ENCODE measurements around the gene CARD9.
A peak's percentile ranks its signal among the peaks of the same experiment; 100 is the strongest.

CARD9 gene

DNA sequence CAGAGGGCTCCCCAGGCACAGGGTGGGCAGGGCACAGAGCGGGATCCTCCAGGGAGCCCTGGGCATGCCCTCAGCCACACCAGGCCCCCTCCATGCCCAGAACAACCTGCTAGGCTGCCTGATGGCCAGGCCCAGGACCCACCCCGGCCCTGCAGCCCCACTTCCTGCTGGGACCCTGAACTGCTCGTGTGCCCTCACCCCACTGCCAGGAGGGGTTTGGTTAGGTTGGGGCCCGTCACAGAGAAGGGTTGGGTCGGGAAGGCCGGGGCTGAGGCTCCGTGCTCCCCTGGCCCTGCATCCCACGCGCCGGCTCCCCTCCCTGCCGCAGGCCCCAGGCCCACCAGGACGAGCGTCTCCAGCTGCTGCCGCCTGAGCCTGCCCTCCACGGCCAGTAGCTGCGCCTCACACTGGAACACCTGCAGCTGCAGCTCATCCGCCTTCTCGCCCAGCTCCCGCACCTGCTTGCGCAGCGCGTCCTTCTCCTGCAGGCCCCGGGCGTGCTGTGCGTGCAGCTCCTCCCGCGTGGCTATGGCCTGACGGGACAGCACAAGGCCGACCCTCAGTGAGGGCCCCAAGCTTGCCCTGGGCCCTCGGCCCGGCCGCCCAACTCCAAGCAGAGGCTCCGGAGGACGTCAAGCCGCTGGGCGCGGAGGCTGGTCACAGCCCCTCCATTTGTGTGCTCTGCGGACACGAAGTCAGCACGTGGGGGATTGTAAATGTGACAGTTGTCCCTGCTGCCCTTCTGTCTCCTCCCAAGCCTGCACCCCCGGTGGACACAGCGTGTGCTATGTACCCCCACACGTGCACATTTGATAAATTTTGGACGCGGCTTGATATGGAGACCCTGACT is 5.9 kb downstream of the CARD9 start:
- Mint-ChIP-seq H3K4me3 (no peak overlapping the region), H3K4me1 (no peaks in the 10 kb centered on the region), H3K27me3 (ENCODE audit: low read depth) (no peaks in the 10 kb centered on the region), H3K36me3 (ENCODE audit: low read depth) (no peaks in the 10 kb centered on the region), H3K9me3 (no peaks in the 10 kb centered on the region), H3K27ac (no peak overlapping the region)
- TF ChIP-seq, protein P1, sequence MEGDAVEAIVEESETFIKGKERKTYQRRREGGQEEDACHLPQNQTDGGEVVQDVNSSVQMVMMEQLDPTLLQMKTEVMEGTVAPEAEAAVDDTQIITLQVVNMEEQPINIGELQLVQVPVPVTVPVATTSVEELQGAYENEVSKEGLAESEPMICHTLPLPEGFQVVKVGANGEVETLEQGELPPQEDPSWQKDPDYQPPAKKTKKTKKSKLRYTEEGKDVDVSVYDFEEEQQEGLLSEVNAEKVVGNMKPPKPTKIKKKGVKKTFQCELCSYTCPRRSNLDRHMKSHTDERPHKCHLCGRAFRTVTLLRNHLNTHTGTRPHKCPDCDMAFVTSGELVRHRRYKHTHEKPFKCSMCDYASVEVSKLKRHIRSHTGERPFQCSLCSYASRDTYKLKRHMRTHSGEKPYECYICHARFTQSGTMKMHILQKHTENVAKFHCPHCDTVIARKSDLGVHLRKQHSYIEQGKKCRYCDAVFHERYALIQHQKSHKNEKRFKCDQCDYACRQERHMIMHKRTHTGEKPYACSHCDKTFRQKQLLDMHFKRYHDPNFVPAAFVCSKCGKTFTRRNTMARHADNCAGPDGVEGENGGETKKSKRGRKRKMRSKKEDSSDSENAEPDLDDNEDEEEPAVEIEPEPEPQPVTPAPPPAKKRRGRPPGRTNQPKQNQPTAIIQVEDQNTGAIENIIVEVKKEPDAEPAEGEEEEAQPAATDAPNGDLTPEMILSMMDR (IDR thresholded peaks at IDR 0.05; ENCODE audit: unreplicated experiment in 3 of 3), result no peak

DNA sequence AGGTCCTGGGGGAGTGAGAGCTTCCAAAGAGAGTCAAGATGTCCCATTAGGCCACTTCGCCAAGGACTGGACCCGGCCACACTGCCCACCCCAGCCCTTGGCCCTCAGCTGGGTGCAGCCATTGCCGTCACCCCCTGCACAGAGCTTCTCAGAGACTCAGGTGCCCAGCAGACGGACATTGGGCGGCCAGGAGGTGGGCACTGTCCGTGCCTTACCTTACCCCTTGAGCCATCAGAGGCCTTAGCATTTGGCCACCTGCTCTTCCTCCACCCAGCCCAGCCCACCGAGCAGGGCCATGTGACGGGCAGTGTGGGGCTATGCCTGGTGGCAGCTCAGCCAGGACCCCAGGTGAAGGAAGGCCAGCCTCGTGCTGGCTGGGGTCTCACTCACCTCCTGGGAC is 6.6 kb downstream of the CARD9 start:
- TF ChIP-seq, protein P1 (IDR thresholded peaks at IDR 0.05; ENCODE audit: unreplicated experiment in 3 of 3), result no peak
- Mint-ChIP-seq H3K4me3 (no peak overlapping the region), H3K9me3 (no peaks in the 10 kb centered on the region), H3K27me3 (ENCODE audit: low read depth) (no peaks in the 10 kb centered on the region), H3K4me1 (no peaks in the 10 kb centered on the region), H3K27ac (no peak overlapping the region), H3K36me3 (ENCODE audit: low read depth) (no peaks in the 10 kb centered on the region)

DNA sequence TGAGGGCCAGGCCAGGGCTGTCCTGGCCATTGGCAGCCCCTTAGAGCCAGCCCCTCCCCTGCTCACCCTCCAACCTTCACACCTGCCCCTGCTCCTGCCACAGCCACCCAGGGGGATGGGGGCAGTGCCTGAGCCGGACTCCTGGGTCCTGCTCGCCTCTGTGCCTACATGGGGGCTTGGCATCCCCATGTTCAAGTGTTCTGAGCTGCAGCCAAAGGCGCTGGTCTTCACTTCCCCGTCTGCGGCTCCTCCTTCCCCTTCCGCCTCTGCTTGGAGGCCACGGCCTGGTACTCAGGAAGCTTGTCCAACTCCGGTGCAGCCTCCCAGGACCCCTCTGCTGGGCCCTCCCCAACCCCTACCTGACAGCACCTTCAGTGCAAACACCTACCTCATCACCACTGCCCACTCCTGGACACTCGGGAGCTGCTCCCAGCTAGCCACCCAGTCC is 7.7 kb downstream of the CARD9 start:
- Mint-ChIP-seq H3K27ac (no peak overlapping the region), H3K4me1 (no peaks in the 10 kb centered on the region), H3K27me3 (ENCODE audit: low read depth) (no peaks in the 10 kb centered on the region), H3K36me3 (ENCODE audit: low read depth) (no peaks in the 10 kb centered on the region), H3K9me3 (no peaks in the 10 kb centered on the region), H3K4me3 (peak overlapping the region in 1 of 3 experiments; percentile 60)
- TF ChIP-seq, protein P1 (IDR thresholded peaks at IDR 0.05; ENCODE audit: unreplicated experiment in 3 of 3), result no peak

DNA sequence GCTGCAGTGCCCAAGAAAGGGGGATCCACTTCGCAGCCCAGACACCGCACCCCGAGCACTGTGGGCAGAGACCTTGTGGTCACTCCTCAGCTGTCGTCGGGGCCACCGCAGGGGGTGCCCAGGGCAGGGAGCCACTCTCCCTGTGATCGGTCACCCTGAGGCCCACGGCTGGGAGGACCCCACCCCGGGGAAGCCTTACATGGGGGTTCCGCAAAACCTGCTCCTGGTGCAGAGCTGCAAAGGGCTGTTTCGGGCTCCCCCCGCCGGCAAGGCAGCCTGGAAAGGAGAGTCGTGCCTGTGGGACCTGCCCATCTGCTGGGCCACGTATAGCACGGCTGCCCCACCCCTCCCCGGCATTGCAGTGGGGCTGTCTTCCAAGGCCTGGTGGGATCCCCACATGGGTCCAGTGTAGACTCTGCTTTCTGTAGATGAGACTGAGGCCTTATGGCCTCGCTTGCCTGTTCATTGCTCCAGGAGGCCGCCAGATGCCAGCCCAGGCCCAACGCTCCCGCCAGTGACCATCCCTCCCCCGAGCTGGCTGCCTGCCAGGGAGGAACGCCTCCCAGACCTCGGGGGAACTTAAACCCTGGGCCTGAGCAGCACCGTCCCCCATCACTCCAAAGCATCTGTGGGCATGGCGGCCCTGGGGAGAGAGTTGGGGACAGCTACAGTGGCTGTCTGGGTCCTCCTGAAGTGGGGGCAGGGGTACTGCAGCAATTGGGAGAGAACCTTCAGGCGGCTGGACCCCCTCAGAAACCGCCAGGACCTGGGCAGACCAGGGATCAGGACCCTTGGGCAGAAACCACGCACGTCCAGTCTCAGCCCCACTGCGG is 8.3 kb downstream of the CARD9 start:
- TF ChIP-seq, protein P1 (IDR thresholded peaks at IDR 0.05; ENCODE audit: unreplicated experiment in 3 of 3), result no peak
- H3K4me3 Mint-ChIP-seq, result peak overlapping the region; percentile 58 to 62 (median 59)
- H3K27me3 Mint-ChIP-seq (ENCODE audit: low read depth), result no peaks in the 10 kb centered on the region
- no peak overlapping the region for H3K27ac Mint-ChIP-seq
- no peaks in the 10 kb centered on the region for H3K9me3 Mint-ChIP-seq
- H3K36me3 Mint-ChIP-seq (ENCODE audit: low read depth), result no peaks in the 10 kb centered on the region
- no peaks in the 10 kb centered on the region for H3K4me1 Mint-ChIP-seq

DNA sequence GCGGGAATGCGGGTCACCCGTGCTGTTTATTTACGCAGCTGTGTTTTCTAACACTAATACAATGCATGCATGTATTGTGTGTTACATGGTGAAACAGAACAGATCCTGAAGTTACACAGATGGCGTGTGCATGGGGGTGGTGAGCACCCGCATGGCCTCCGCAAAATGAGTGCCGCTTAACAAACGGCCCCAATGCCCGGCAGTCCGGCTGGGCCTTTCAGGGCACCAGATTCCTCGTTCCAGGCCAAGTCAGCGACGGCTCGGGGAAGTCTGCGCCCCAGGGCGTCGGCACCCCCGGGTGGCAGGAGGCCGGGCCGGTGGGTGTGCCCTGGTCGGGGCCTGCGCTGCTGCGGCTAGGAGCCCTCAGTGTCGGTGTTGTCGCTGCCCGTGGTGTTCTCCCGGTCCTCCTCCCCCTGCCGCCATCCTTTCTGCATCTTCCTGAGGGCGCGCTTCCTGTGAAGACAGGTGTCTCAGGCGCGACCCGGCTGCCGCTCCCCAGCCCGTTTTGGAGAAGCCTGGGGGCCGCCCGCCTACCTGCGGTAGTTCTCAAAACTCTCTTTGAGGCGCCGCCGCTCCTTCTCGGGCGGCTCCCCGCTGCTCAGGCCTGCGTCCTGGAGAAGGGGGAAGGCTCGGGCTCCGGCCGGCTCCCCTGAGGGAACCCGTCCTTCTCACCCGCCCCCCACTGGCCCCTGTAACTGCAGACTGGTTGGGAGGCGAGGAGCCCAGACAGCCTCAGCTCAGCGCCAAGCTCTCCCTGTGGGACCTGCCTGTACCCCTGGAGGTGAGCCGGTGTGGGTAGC is 9.3 kb downstream of the CARD9 start:
- H3K27me3 Mint-ChIP-seq (ENCODE audit: low read depth), result no peaks in the 10 kb centered on the region
- no peaks in the 10 kb centered on the region for H3K9me3 Mint-ChIP-seq
- TF ChIP-seq, protein P1 (IDR thresholded peaks at IDR 0.05; ENCODE audit: unreplicated experiment in 3 of 3), result peak in 2 of 3 experiments; percentile 28 to 43

More for the DNA sequence above, 9.3 kb downstream of the CARD9 start:
- Mint-ChIP-seq H3K27ac (no peak overlapping the region), H3K4me3 (peak overlapping the region; percentile 60 to 67 (median 61)), H3K36me3 (ENCODE audit: low read depth) (no peaks in the 10 kb centered on the region), H3K4me1 (no peaks in the 10 kb centered on the region)

All from nephron (organoid).